HepG2 (cell line): Measurements from ENCODE around the gene CORO7. TPM values are rescaled to one million over a fixed set of nuclear protein-coding genes. Genes with fewer than 3 reads are reported as not detected.
A peak's percentile ranks its signal among the peaks of the same experiment; 100 is the strongest.

Experiments used
- ARID2 ChIP-seq: sonication (generic); formaldehyde crosslinking; IDR thresholded peaks from 2 replicates; pipeline ENCODE4 v1.8.1; 2022; ENCODE audit warnings: mild to moderate bottlenecking, missing genetic modification reagents, borderline replicate concordance
- CREB1 ChIP-seq, 2 experiments: fragments of 450-650 bp in 1 of 2; IDR thresholded peaks; 2 replicates each; pipeline ENCODE4 v1.6.1; 2016 to 2017; ENCODE audit warnings: control low read depth in 1 of 2, mild to moderate bottlenecking in 1 of 2, missing compliant biosample characterization in 1 of 2, missing genetic modification characterization in 1 of 2
- HMGXB4 ChIP-seq, 2 experiments: sonication (generic) in 1 of 2; formaldehyde crosslinking in 1 of 2; IDR thresholded peaks; 2 replicates each; pipeline versions ENCODE4 v1.4.0 to v1.6.1; 2018 to 2020; ENCODE audit warnings: missing genetic modification reagents in 2 of 2, borderline replicate concordance in 1 of 2, low read depth in 1 of 2, mild to moderate bottlenecking in 1 of 2, missing biosample characterization in 1 of 2
- HNRNPK ChIP-seq: fragments of 200-400 bp; formaldehyde crosslinking; IDR thresholded peaks from 2 replicates; pipeline ENCODE4 v1.6.1; 2018; ENCODE audit warnings: low read length, low read depth, moderate library complexity, mild to moderate bottlenecking; ENCODE audit not compliant: poor library complexity, severe bottlenecking
- HOXA7 ChIP-seq: sonication (generic); formaldehyde crosslinking; IDR thresholded peaks from 2 replicates; pipeline ENCODE4 v1.8.1; 2022; ENCODE audit warnings: mild to moderate bottlenecking, missing genetic modification reagents, moderate library complexity
- KLF9 ChIP-seq: IDR thresholded peaks from 2 replicates; pipeline ENCODE4 v1.6.1; 2016; ENCODE audit warnings: low read depth
- NFKBIZ ChIP-seq: IDR thresholded peaks from 2 replicates; pipeline ENCODE4 v1.6.1; 2018; ENCODE audit warnings: missing genetic modification reagents, missing compliant biosample characterization
- SCMH1 ChIP-seq: sonication (generic); formaldehyde crosslinking; IDR thresholded peaks from 2 replicates; pipeline ENCODE4 v1.9.0; 2021; ENCODE audit warnings: missing genetic modification reagents, mild to moderate bottlenecking, borderline replicate concordance
- SRSF1 ChIP-seq: fragments of 200-400 bp; formaldehyde crosslinking; optimal IDR thresholded peaks from 2 replicates; pipeline ENCODE3; 2017; ENCODE audit warnings: mild to moderate bottlenecking, low read depth, low read length, moderate library complexity
- STAG1 ChIP-seq: sonication (generic); formaldehyde crosslinking; IDR thresholded peaks from 2 replicates; pipeline ENCODE4 v1.4.0; 2020; ENCODE audit warnings: missing genetic modification reagents
- ZNF292 ChIP-seq: sonication (generic); formaldehyde crosslinking; IDR thresholded peaks from 2 replicates; pipeline ENCODE4 v1.8.1; 2022; ENCODE audit warnings: mild to moderate bottlenecking, low read depth, missing genetic modification reagents, borderline replicate concordance
- ZNF574 ChIP-seq: sonication (generic); formaldehyde crosslinking; IDR thresholded peaks from 2 replicates; pipeline ENCODE4 v1.4.0; 2020; ENCODE audit warnings: missing genetic modification reagents
- ZNF703 ChIP-seq: sonication (generic); formaldehyde crosslinking; IDR thresholded peaks from 2 replicates; pipeline ENCODE4 v1.5.1; 2020; ENCODE audit warnings: missing genetic modification reagents, mild to moderate bottlenecking, moderate library complexity, borderline replicate concordance
- ZNF775 ChIP-seq: sonication (generic); formaldehyde crosslinking; IDR thresholded peaks from 2 replicates; pipeline ENCODE4 v1.4.0; 2020; ENCODE audit warnings: missing genetic modification reagents, mild to moderate bottlenecking, moderate library complexity, borderline replicate concordance
- ZNF839 ChIP-seq: sonication (generic); formaldehyde crosslinking; IDR thresholded peaks from 2 replicates; pipeline ENCODE4 v1.4.0; 2020; ENCODE audit warnings: missing genetic modification reagents, mild to moderate bottlenecking, borderline replicate concordance
- polyA plus RNA-seq, 8 experiments: library from polyadenylated mRNA; depleted of rRNA in 3 of 8; stranded (reverse) in 7 of 8; unstranded in 1 of 8; fragments of >200 nt; fragmentation: Illumina TruSeq in 4 of 8; extraction: Trizol in 4 of 8; gene quantifications; 2 replicates each; pipeline versions ENCODE4 v1.2.1 to v1.2.3, GENCODE V29; 2011 to 2016; ENCODE audit warnings: low read depth in 4 of 8, missing spikeins in 1 of 8, mixed read lengths in 1 of 8; ENCODE audit not compliant: insufficient read depth in 1 of 8
- total RNA-seq, 5 experiments: library from RNA; depleted of rRNA; stranded (reverse); fragments of >200 nt; fragmentation: Illumina TruSeq; extraction: Trizol; gene quantifications; 2 replicates each; pipeline ENCODE4 v1.2.3, GENCODE V29; 2016; ENCODE audit warnings: low read depth in 1 of 5
- TF ChIP-seq, protein P1 (sequence below): IDR thresholded peaks from 2 replicates; pipeline ENCODE4 v1.6.1; 2016; ENCODE audit warnings: control low read depth
- TF ChIP-seq, protein P2 (sequence below): sonication (generic); formaldehyde crosslinking; IDR thresholded peaks from 2 replicates; pipeline ENCODE4 v1.5.0; 2020; ENCODE audit warnings: missing genetic modification reagents, mild to moderate bottlenecking, borderline replicate concordance
- TF ChIP-seq, protein P3 (sequence below): sonication (generic); formaldehyde crosslinking; IDR thresholded peaks from 2 replicates; pipeline ENCODE4 v1.5.0; 2020; ENCODE audit warnings: mild to moderate bottlenecking, missing genetic modification reagents

CORO7 gene
- total and polyA plus RNA-seq, 2 of the 13 experiments (the other 11 are each of a cell fraction or from before 2014, with no cell fraction given): 9.9 to 14.3 TPM

DNA sequence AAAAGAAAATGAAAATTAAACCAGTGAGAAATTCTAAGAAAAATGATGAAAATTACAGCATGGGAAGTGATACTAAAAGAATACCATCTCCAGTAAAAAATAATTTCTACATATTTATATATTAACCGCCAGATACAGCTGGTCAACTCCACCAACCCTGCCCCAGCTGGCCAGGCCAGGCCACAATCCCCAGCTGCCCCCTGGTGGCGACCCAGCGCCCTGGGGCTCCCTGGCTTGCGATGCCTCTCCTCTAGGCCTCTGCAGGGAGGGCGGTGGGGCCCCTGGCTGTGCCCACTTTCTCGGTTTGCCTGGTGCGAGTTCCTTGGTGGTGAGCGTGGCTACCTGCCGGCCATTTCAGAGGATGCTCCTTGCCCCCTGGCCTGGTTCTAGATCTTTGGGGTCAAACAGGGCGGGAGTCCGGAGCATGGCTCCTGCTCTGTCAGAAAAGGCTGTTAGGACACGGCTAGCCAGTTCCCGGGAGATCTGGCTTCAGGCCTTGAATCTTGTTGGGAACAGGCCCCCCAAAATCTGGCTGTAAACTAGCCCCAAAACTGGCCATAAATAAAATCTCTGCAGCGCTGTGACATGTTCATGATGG lies 86.0 kb downstream of the CORO7 start (continued):
- TF ChIP-seq STAG1 (CRISPR knock-in tag) (peak; percentile 98), HNRNPK (no peak), ZNF574 (CRISPR knock-in tag) (no peak), NFKBIZ (CRISPR knock-in tag) (no peak), HOXA7 (CRISPR knock-in tag) (no peak), CREB1 (IDR thresholded peaks at IDR 0.05) (no peak), CREB1 (CRISPR knock-in tag; IDR thresholded peaks at IDR 0.05) (no peak), SCMH1 (CRISPR knock-in tag) (no peak), HMGXB4 (CRISPR knock-in tag; IDR thresholded peaks at IDR 0.05; ENCODE audit: borderline replicate concordance in 1 of 2, low read depth in 1 of 2) (peak; percentile 47 to 58; a peak in 3 of 4 replicates), KLF9 (CRISPR knock-in tag) (no peak), ZNF839 (no peak), ZNF775 (no peak), ARID2 (CRISPR knock-in tag) (no peak), ZNF703 (no peak), ZNF292 (CRISPR knock-in tag) (no peak), SRSF1 (no peak)
- TF ChIP-seq, protein P1, sequence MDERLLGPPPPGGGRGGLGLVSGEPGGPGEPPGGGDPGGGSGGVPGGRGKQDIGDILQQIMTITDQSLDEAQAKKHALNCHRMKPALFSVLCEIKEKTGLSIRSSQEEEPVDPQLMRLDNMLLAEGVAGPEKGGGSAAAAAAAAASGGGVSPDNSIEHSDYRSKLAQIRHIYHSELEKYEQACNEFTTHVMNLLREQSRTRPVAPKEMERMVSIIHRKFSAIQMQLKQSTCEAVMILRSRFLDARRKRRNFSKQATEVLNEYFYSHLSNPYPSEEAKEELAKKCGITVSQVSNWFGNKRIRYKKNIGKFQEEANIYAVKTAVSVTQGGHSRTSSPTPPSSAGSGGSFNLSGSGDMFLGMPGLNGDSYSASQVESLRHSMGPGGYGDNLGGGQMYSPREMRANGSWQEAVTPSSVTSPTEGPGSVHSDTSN: no peak
- TF ChIP-seq, protein P2, sequence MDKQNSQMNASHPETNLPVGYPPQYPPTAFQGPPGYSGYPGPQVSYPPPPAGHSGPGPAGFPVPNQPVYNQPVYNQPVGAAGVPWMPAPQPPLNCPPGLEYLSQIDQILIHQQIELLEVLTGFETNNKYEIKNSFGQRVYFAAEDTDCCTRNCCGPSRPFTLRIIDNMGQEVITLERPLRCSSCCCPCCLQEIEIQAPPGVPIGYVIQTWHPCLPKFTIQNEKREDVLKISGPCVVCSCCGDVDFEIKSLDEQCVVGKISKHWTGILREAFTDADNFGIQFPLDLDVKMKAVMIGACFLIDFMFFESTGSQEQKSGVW (CRISPR knock-in tag): no peak
- TF ChIP-seq, protein P3, sequence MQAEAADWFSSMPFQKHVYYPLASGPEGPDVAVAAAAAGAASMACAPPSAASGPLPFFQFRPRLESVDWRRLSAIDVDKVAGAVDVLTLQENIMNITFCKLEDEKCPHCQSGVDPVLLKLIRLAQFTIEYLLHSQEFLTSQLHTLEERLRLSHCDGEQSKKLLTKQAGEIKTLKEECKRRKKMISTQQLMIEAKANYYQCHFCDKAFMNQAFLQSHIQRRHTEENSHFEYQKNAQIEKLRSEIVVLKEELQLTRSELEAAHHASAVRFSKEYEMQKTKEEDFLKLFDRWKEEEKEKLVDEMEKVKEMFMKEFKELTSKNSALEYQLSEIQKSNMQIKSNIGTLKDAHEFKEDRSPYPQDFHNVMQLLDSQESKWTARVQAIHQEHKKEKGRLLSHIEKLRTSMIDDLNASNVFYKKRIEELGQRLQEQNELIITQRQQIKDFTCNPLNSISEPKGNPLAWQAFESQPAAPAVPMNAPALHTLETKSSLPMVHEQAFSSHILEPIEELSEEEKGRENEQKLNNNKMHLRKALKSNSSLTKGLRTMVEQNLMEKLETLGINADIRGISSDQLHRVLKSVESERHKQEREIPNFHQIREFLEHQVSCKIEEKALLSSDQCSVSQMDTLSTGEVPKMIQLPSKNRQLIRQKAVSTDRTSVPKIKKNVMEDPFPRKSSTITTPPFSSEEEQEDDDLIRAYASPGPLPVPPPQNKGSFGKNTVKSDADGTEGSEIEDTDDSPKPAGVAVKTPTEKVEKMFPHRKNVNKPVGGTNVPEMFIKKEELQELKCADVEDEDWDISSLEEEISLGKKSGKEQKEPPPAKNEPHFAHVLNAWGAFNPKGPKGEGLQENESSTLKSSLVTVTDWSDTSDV (CRISPR knock-in tag): no peak
